ENCODE results near the gene REEP2. TPM values are rescaled to one million over a fixed set of nuclear protein-coding genes. Genes with fewer than 3 reads are reported as not detected.
A peak's percentile ranks its signal among the peaks of the same experiment; 100 is the strongest.
"Not testable (repeated sequence)": the region's sequence is repeated elsewhere in the genome, so short reads cannot be mapped to it uniquely, and the experiment has no call there.

REEP2 gene
- total RNA-seq, 2 experiments from 2014 or later: 1.8 to 2.2 TPM

DNA sequence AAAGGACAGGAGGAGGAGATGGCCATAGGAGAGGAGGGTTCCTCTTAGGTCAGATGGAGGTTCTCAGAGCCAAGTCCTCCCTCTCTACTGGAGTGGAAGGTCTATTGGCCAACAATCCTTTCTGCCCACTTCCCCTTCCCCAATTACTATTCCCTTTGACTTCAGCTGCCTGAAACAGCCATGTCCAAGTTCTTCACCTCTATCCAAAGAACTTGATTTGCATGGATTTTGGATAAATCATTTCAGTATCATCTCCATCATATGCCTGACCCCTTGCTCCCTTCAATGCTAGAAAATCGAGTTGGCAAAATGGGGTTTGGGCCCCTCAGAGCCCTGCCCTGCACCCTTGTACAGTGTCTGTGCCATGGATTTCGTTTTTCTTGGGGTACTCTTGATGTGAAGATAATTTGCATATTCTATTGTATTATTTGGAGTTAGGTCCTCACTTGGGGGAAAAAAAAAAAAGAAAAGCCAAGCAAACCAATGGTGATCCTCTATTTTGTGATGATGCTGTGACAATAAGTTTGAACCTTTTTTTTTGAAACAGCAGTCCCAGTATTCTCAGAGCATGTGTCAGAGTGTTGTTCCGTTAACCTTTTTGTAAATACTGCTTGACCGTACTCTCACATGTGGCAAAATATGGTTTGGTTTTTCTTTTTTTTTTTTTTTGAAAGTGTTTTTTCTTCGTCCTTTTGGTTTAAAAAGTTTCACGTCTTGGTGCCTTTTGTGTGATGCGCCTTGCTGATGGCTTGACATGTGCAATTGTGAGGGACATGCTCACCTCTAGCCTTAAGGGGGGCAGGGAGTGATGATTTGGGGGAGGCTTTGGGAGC is 29.5 kb downstream of the REEP2 start:
- H3K27me3 Mint-ChIP-seq (ENCODE audit: low read depth): no peaks in the 10 kb centered on the region
- H3K36me3 Mint-ChIP-seq (ENCODE audit: low read depth): peaks cover 21% of the 10 kb centered on the region
- intact Hi-C loops (cut with micrococcal nuclease): loop anchor here (5.0 to 10.0 kb wide), 3 partner anchors 726 to 934 kb away; partner anchors contain the start of genes MATR3, SIL1 and SPATA24
- no peak for DNase-seq
- H3K4me3 Mint-ChIP-seq: peak overlapping the region; percentile 83
- H3K9me3 Mint-ChIP-seq: no peaks in the 10 kb centered on the region
- CTCF ChIA-PET: interaction anchor here (1.0 to 1.3 kb wide), 2 partner anchors 18 to 35 kb away, joined by 3 read pairs; no protein-coding TSS in a partner anchor
- no peak overlapping the region for H3K27ac Mint-ChIP-seq
- peaks cover 29% of the 10 kb centered on the region for H3K4me1 Mint-ChIP-seq (ENCODE audit: low read depth)

GRCh38 chr5:138468966-138469539 is 30.2 kb downstream of the REEP2 start:
- H3K27ac Mint-ChIP-seq: no peak overlapping the region
- intact Hi-C loops (cut with micrococcal nuclease): loop anchor here (5.0 to 10.0 kb wide), 3 partner anchors 726 to 933 kb away; partner anchors contain the start of genes MATR3, SIL1 and SPATA24
- H3K9me3 Mint-ChIP-seq: no peaks in the 10 kb centered on the region
- H3K27me3 Mint-ChIP-seq (ENCODE audit: low read depth): no peaks in the 10 kb centered on the region
- peaks cover 25% of the 10 kb centered on the region for H3K4me1 Mint-ChIP-seq (ENCODE audit: low read depth)
- no peak overlapping the region for H3K4me3 Mint-ChIP-seq
- DNase-seq: no peak
- CTCF ChIA-PET: interaction anchor here (1.3 kb wide), 1 partner anchor 35 kb away, joined by 3 read pairs; no protein-coding TSS in a partner anchor
- H3K36me3 Mint-ChIP-seq (ENCODE audit: low read depth): peaks cover 21% of the 10 kb centered on the region

DNA sequence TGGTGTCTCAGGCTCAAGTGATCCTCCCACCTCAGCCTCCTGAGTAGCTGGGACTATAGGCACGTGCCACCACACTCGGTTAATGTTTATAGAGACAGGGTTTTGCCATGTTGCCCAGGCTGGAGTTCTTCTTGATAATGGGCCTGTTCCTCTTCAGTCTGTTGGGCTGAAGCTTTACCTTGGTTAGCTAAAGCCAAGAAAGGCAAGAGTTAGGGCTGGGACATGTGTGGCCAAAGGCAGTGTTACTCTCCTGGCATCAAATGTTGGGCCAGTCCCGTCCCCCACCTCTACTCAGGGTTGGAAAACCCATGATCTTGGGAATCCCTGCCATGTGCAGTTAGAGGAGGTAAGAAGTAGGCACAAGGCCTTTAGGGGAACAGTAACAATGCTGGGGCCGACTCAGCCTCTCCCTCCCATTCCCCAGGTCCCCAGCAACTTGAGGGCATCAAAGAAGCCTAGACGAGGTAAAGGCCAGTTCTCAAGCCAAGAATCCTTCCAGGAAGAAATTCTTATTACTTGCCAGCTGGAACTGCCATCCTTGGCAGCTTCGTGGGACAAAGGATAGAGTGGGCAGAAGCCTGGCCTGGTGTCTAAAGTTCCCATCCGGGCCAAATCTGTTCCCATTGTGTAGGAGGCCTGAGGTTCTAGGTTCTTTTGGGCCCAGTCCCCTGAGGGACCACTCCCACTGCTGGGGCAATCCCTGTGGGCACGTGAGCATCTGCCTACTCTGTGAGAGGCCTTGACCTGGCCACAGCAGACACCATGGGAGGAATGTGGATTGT is 30.9 kb downstream of the REEP2 start:
- no peak for DNase-seq
- intact Hi-C loops (cut with micrococcal nuclease): loop anchor here (5.0 to 10.0 kb wide), 3 partner anchors 725 to 933 kb away; partner anchors contain the start of genes MATR3, SIL1 and SPATA24
- Mint-ChIP-seq H3K4me1 (ENCODE audit: low read depth) (peaks cover 25% of the 10 kb centered on the region), H3K36me3 (ENCODE audit: low read depth) (peaks cover 21% of the 10 kb centered on the region), H3K27me3 (ENCODE audit: low read depth) (no peaks in the 10 kb centered on the region), H3K27ac (no peak overlapping the region), H3K4me3 (no peak overlapping the region), H3K9me3 (no peaks in the 10 kb centered on the region)
- CTCF ChIA-PET: interaction anchor here (1.3 kb wide), 1 partner anchor 34 kb away, joined by 3 read pairs; no protein-coding TSS in a partner anchor

DNA sequence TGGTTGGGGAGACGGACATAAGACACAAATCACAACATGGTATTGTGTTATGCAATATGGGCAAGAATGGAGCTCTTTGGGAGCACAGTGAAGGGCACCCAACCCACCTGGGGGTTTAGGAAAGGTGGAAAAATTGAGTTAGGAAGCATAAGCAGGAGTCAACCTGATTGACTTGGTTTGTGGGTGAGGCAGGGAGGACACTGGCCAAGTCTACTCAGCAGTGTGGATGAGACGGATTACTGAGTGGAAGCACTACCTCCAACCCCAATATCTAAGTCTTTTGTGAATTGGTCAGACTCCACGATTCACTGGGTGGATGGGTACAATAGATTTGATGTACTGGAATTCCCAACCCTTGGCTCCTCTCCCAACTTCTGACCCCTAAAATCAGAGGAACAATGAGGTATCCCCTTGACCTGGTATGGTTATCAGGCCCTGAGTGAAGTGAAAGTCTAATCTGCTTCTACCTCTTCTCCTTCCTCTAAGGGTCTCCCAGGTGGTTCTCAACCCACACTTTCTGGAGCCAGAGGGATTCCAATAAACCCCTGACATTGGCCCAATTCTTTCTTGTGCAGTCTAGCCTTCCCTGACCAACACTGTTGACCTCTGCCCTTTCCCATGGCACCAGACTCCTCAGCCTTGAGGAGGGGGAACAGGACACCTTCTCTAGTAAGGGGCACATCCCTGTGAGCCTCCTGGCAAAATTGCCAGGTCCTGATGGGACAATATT is 31.6 kb downstream of the REEP2 start:
- H3K27me3 Mint-ChIP-seq (ENCODE audit: low read depth): no peaks in the 10 kb centered on the region
- no peaks in the 10 kb centered on the region for H3K9me3 Mint-ChIP-seq
- DNase-seq: no peak
- intact Hi-C loops (cut with micrococcal nuclease): no loop called here
- CTCF ChIA-PET: no interaction called here
- H3K4me1 Mint-ChIP-seq (ENCODE audit: low read depth): peaks cover 25% of the 10 kb centered on the region
- no peak overlapping the region for H3K4me3 Mint-ChIP-seq
- H3K36me3 Mint-ChIP-seq (ENCODE audit: low read depth): peaks cover 21% of the 10 kb centered on the region
- H3K27ac Mint-ChIP-seq: no peak overlapping the region

GRCh38 chr5:138471052-138471361 is 32.1 kb downstream of the REEP2 start:
- Mint-ChIP-seq H3K4me1 (ENCODE audit: low read depth) (peaks cover 25% of the 10 kb centered on the region), H3K4me3 (no peak overlapping the region), H3K9me3 (no peaks in the 10 kb centered on the region), H3K27ac (no peak overlapping the region), H3K36me3 (ENCODE audit: low read depth) (peaks cover 21% of the 10 kb centered on the region), H3K27me3 (ENCODE audit: low read depth) (no peaks in the 10 kb centered on the region)
- CTCF ChIA-PET: no interaction called here
- intact Hi-C loops (cut with micrococcal nuclease): no loop called here
- no peak for DNase-seq

- H3K4me3 Mint-ChIP-seq: no peak overlapping the region
These were observed 33.5 kb downstream of the REEP2 start for GRCh38 chr5:138472353-138472752.

GRCh38 chr5:138473151-138473550 is 34.3 kb downstream of the REEP2 start:
- H3K27ac Mint-ChIP-seq, CTCF ChIA-PET, DNase-seq: not testable (repeated sequence)

More at GRCh38 chr5:138472353-138472752, 33.5 kb downstream of the REEP2 start:
- H3K27ac Mint-ChIP-seq: no peak overlapping the region
- intact Hi-C loops (cut with micrococcal nuclease): no loop called here
- DNase-seq: no peak
- H3K27me3 Mint-ChIP-seq (ENCODE audit: low read depth): no peaks in the 10 kb centered on the region
- peaks cover 12% of the 10 kb centered on the region for H3K36me3 Mint-ChIP-seq (ENCODE audit: low read depth)
- CTCF ChIA-PET: interaction anchor here (0.9 kb wide), 1 partner anchor 31 kb away, joined by 4 read pairs; no protein-coding TSS in a partner anchor
- no peaks in the 10 kb centered on the region for H3K9me3 Mint-ChIP-seq
- peaks cover 15% of the 10 kb centered on the region for H3K4me1 Mint-ChIP-seq (ENCODE audit: low read depth)

GRCh38 chr5:138476918-138477317 is 38.1 kb downstream of the REEP2 start:
- Mint-ChIP-seq H3K9me3 (no peaks in the 10 kb centered on the region), H3K27ac (no peak overlapping the region), H3K4me3 (no peak overlapping the region), H3K4me1 (ENCODE audit: low read depth) (no peaks in the 10 kb centered on the region), H3K27me3 (ENCODE audit: low read depth) (no peaks in the 10 kb centered on the region), H3K36me3 (ENCODE audit: low read depth) (no peaks in the 10 kb centered on the region)
- intact Hi-C loops (cut with micrococcal nuclease): no loop called here
- DNase-seq: no peak
- CTCF ChIA-PET: no interaction called here

More at GRCh38 chr5:138473151-138473550, 34.3 kb downstream of the REEP2 start:
- H3K4me1 Mint-ChIP-seq (ENCODE audit: low read depth); H3K4me3 Mint-ChIP-seq; intact Hi-C loops (cut with micrococcal nuclease); H3K27me3 Mint-ChIP-seq (ENCODE audit: low read depth); H3K9me3 Mint-ChIP-seq; H3K36me3 Mint-ChIP-seq (ENCODE audit: low read depth): not testable (repeated sequence)

- H3K36me3 Mint-ChIP-seq (ENCODE audit: low read depth): no peaks in the 10 kb centered on the region
- CTCF ChIA-PET: interaction anchor here (0.8 kb wide), 1 partner anchor 46 kb away, joined by 3 read pairs; no protein-coding TSS in a partner anchor
- H3K4me1 Mint-ChIP-seq (ENCODE audit: low read depth): no peaks in the 10 kb centered on the region
- no peaks in the 10 kb centered on the region for H3K9me3 Mint-ChIP-seq
- intact Hi-C loops (cut with micrococcal nuclease): no loop called here
- no peak overlapping the region for H3K27ac Mint-ChIP-seq
- DNase-seq: no peak
- no peaks in the 10 kb centered on the region for H3K27me3 Mint-ChIP-seq (ENCODE audit: low read depth)
- H3K4me3 Mint-ChIP-seq: no peak overlapping the region
These were observed 43.8 kb downstream of the REEP2 start for GRCh38 chr5:138482638-138483037.

- CTCF ChIA-PET: no interaction called here
- DNase-seq: no peak
- Mint-ChIP-seq H3K27me3 (ENCODE audit: low read depth) (peaks cover 11% of the 10 kb centered on the region), H3K36me3 (ENCODE audit: low read depth) (no peaks in the 10 kb centered on the region), H3K4me3 (no peak overlapping the region), H3K27ac (no peak overlapping the region), H3K9me3 (no peaks in the 10 kb centered on the region), H3K4me1 (ENCODE audit: low read depth) (peaks cover 11% of the 10 kb centered on the region)
- intact Hi-C loops (cut with micrococcal nuclease): no loop called here
These were observed 49.7 kb downstream of the REEP2 start for GRCh38 chr5:138488481-138488945.

DNA sequence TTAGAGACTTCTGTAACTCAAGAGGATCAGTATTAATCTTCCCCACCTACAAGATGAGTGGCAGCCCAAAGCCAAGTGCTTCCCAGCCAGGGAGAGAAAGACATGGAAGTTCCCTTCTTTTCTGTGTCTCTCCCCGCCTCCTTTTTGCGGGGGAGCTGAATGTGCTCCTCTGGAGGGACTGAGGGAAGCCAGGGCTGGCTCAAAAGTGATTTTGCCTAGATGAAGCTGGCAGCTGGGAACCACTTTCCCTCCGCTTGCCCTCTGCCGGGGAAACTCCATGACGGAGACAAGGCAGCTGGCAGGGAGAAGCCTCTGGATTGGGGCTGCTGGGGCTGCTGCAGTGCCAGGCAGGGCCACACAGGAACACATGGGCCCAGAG is 50.8 kb downstream of the REEP2 start:
- CTCF ChIA-PET: interaction anchor here (1.0 to 1.8 kb wide), 3 partner anchors 10 to 40 kb away, joined by 3 to 8 read pairs (median 4); no protein-coding TSS in a partner anchor
- Mint-ChIP-seq H3K27ac (no peak overlapping the region), H3K27me3 (ENCODE audit: low read depth) (peaks cover 11% of the 10 kb centered on the region), H3K9me3 (no peaks in the 10 kb centered on the region), H3K36me3 (ENCODE audit: low read depth) (no peaks in the 10 kb centered on the region), H3K4me3 (no peak overlapping the region), H3K4me1 (ENCODE audit: low read depth) (peaks cover 11% of the 10 kb centered on the region)
- DNase-seq: no peak
- intact Hi-C loops (cut with micrococcal nuclease): no loop called here
